ENCODE measurements around the gene GPR4.
A peak's percentile ranks its signal among the peaks of the same experiment; 100 is the strongest.
"Not testable (repeated sequence)": the region's sequence is repeated elsewhere in the genome, so short reads cannot be mapped to it uniquely, and the experiment has no call there.

GPR4 gene

GRCh38 chr19:45601524-45602374 lies at the start of gene GPR4:
Gene GPR4, minus strand, starts transcription at chr19:45602212. Its CDS starts 10,346 bp downstream, at chr19:45591866.
- DNase-seq (ENCODE audit: low read depth, low spot score), result no peak

- DNase-seq (ENCODE audit: low read depth, low spot score), result no peak
Observed at GRCh38 chr19:45650722-45651121, 48.7 kb upstream of the GPR4 start.

- no peak for DNase-seq (ENCODE audit: low read depth, low spot score)
Observed at GRCh38 chr19:45646345-45646698, 44.3 kb upstream of the GPR4 start.

GRCh38 chr19:45645631-45646344 lies 43.8 kb upstream of the GPR4 start:
- DNase-seq (ENCODE audit: low read depth, low spot score), result peak; percentile 61

- DNase-seq (ENCODE audit: low read depth, low spot score), result no peak
Observed at GRCh38 chr19:45645068-45645630, 43.1 kb upstream of the GPR4 start.

GRCh38 chr19:45643927-45644771 lies 42.1 kb upstream of the GPR4 start:
- no peak for DNase-seq (ENCODE audit: low read depth, low spot score)

GRCh38 chr19:45643024-45643926 lies 41.3 kb upstream of the GPR4 start:
- DNase-seq (ENCODE audit: low read depth, low spot score), result peak; percentile 82

GRCh38 chr19:45641274-45642105 lies 39.5 kb upstream of the GPR4 start:
- DNase-seq (ENCODE audit: low read depth, low spot score), result peak; percentile 52

GRCh38 chr19:45640849-45641273 lies 38.8 kb upstream of the GPR4 start:
- no peak for DNase-seq (ENCODE audit: low read depth, low spot score)

GRCh38 chr19:45638930-45639729 lies 37.1 kb upstream of the GPR4 start, which contains the start of gene EML2:
Gene EML2, minus strand, starts transcription at chr19:45639397. Its CDS starts 21 bp downstream, at chr19:45639376.
- no peak for DNase-seq (ENCODE audit: low read depth, low spot score)

- DNase-seq (ENCODE audit: low read depth, low spot score), result no peak
Observed at GRCh38 chr19:45637890-45638667, 36.1 kb upstream of the GPR4 start.

- no peak for DNase-seq (ENCODE audit: low read depth, low spot score)
Observed at GRCh38 chr19:45636902-45637301, 34.9 kb upstream of the GPR4 start.

- no peak for DNase-seq (ENCODE audit: low read depth, low spot score)
Observed at GRCh38 chr19:45636275-45636674, 34.3 kb upstream of the GPR4 start.

GRCh38 chr19:45632468-45633196 lies 30.6 kb upstream of the GPR4 start:
- no peak for DNase-seq (ENCODE audit: low read depth, low spot score)

GRCh38 chr19:45630463-45630862 lies 28.5 kb upstream of the GPR4 start:
- no peak for DNase-seq (ENCODE audit: low read depth, low spot score)

GRCh38 chr19:45629704-45630103 lies 27.7 kb upstream of the GPR4 start:
- no peak for DNase-seq (ENCODE audit: low read depth, low spot score)

- DNase-seq (ENCODE audit: low read depth, low spot score), result not testable (repeated sequence)
Observed at GRCh38 chr19:45628219-45628618, 26.2 kb upstream of the GPR4 start.
